GM12878 (cell line): ENCODE results near the gene BNC2.

ENCODE experiments used
- CEBPB ChIP-seq, 2 experiments: fragments of 150-350 bp in 1 of 2; IDR thresholded peaks; 2 replicates each; pipeline ENCODE4 v1.6.1; 2012 to 2014; ENCODE audit warnings: low read depth in 2 of 2, low read length in 2 of 2, borderline replicate concordance in 1 of 2, inconsistent platforms in 1 of 2
- ELK1 ChIP-seq: IDR thresholded peaks from 2 replicates; pipeline ENCODE4 v1.6.1; 2012; ENCODE audit warnings: low read depth, low read length, improper control_type of control experiment

GRCh38 chr9:16730162-16730561 lies 140.3 kb downstream of the BNC2 start:
- TF ChIP-seq CEBPB (IDR thresholded peaks at IDR 0.05; ENCODE audit: borderline replicate concordance in 1 of 2, low read depth in 2 of 2, low read length in 2 of 2) (no peak), ELK1 (no peak)
